Ovary (tissue), 9 donors: Measurements from ENCODE around the gene NSF. TPM values are rescaled to one million over a fixed set of nuclear protein-coding genes. Genes with fewer than 3 reads are reported as not detected.
"Not testable (repeated sequence)": the region's sequence is repeated elsewhere in the genome, so short reads cannot be mapped to it uniquely, and the experiment has no call there.

Experiments
- DNase-seq, 5 donors: peaks; one replicate each; pipeline ENCODE4 v3.0.0-alpha.2; 2019 to 2020
- H3K27ac ChIP-seq, 2 donors: fragments of 200-600 bp; one replicate each; pipeline versions ENCODE4 v1.5.1 to v1.8.0; 2019 to 2022
- H3K27me3 ChIP-seq: fragments of 200-600 bp; one replicate; pipeline ENCODE4 v1.8.0; 2022
- H3K36me3 ChIP-seq: fragments of 200-600 bp; sonication (generic); one replicate; pipeline ENCODE4 v1.5.1; 2019
- H3K4me1 ChIP-seq: one replicate; pipeline ENCODE4 v1.8.1; 2013; ENCODE audit warnings: mild to moderate bottlenecking, moderate library complexity; ENCODE audit not compliant: insufficient read depth
- H3K4me3 ChIP-seq: fragments of 200-600 bp; sonication (generic); one replicate; pipeline ENCODE4 v1.5.1; 2017
- H3K9me3 ChIP-seq, 2 donors: fragments of 200-600 bp in 1 of 2; sonication (generic) in 1 of 2; one replicate each; pipeline versions ENCODE4 v1.5.1 to v1.8.1; 2013 to 2019; ENCODE audit warnings: mild to moderate bottlenecking in 1 of 2, moderate library complexity in 1 of 2
- EP300 ChIP-seq: sonication (generic); formaldehyde crosslinking; IDR thresholded peaks from one replicate; pipeline ENCODE4 v1.6.1; 2017; ENCODE audit warnings: antibody characterized with exemption
- POLR2A ChIP-seq: fragments of 450-650 bp; IDR thresholded peaks from one replicate; pipeline ENCODE4 v1.6.1; 2017; ENCODE audit warnings: antibody characterized with exemption, mild to moderate bottlenecking, moderate library complexity
- WGBS, 3 donors: extraction: QIAGEN DNeasy Blood & Tissue Kit in 1 of 3; methylation state at CpG; one replicate each; pipeline versions ENCODE4 v1.1.5 to v1.1.7; 2013 to 2017; 5-methylcytosine and 5-hydroxymethylcytosine counted together
- intact Hi-C, 4 donors: fragments of 100-400 bp; cut with DNase I; formaldehyde crosslinking; loops; one replicate each; pipeline versions ENCODE4 v1.11.0 to v1.15.1; 2022 to 2023
- polyA plus RNA-seq, 2 donors: library from polyadenylated mRNA; stranded (reverse); fragments of 200-250 nt in 1 of 2; fragments of 350-450 nt in 1 of 2; fragmentation: Illumina TruSeq in 1 of 2; extraction: RNeasy Lipid Tissue Mini Kit (QIAGEN cat#74804) in 1 of 2; gene quantifications; one replicate each; pipeline ENCODE4 v1.2.3, GENCODE V29; 2013 to 2014
- total RNA-seq, 7 donors: library from RNA; depleted of rRNA in 2 of 7; stranded (reverse); fragments of >200 nt in 2 of 7; fragmentation: NEBNext Ultra II Directional in 3 of 7; extraction: Animal tissue kit (Norgen Biotek cat#: 25700) in 3 of 7; gene quantifications; one replicate each; pipeline versions ENCODE4 v1.1.0 to v1.2.4, GENCODE V29; 2016 to 2023
- TF ChIP-seq, protein P1 (sequence below), 3 donors: fragments of 450-650 bp in 2 of 3; fragments of 200-600 bp in 1 of 3; IDR thresholded peaks; one replicate each; pipeline versions ENCODE4 v1.5.1 to v1.8.0; 2016 to 2022; ENCODE audit warnings: antibody characterized with exemption in 3 of 3, mild to moderate bottlenecking in 1 of 3
- donor health status: DM: no; HTN: no; CAD: no; lungs with moderate emphysema.
- donor health status: DM: no; HTN: no; CAD: no.
- donor health status: Bipolar disorder and iron deficiency.
- donor health status: DM: yes; HTN: yes; CAD: no.
- donor health status: DM: no; HTN: no; CAD: no.
- donor health status: DM: yes; HTN: yes; CAD: no.

Gene NSF
- total and polyA plus RNA-seq, 9 donors: 6.6 to 33.3 (median 19.6) TPM

- no peaks in the 10 kb centered on the region for H3K4me1 ChIP-seq
- H3K27ac ChIP-seq: no peak overlapping the region
- H3K27me3 ChIP-seq: no peaks in the 10 kb centered on the region
- no peaks in the 10 kb centered on the region for H3K9me3 ChIP-seq
- no peak overlapping the region for H3K4me3 ChIP-seq
- no peaks in the 10 kb centered on the region for H3K36me3 ChIP-seq
- TF ChIP-seq, protein P1, sequence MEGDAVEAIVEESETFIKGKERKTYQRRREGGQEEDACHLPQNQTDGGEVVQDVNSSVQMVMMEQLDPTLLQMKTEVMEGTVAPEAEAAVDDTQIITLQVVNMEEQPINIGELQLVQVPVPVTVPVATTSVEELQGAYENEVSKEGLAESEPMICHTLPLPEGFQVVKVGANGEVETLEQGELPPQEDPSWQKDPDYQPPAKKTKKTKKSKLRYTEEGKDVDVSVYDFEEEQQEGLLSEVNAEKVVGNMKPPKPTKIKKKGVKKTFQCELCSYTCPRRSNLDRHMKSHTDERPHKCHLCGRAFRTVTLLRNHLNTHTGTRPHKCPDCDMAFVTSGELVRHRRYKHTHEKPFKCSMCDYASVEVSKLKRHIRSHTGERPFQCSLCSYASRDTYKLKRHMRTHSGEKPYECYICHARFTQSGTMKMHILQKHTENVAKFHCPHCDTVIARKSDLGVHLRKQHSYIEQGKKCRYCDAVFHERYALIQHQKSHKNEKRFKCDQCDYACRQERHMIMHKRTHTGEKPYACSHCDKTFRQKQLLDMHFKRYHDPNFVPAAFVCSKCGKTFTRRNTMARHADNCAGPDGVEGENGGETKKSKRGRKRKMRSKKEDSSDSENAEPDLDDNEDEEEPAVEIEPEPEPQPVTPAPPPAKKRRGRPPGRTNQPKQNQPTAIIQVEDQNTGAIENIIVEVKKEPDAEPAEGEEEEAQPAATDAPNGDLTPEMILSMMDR (IDR thresholded peaks at IDR 0.05): no peak
- TF ChIP-seq EP300: no peak
- TF ChIP-seq POLR2A: no peak
- DNase-seq: no peak
- intact Hi-C loops: no loop called here
- WGBS, 3 donors: 89 to 92% (median 89%) methylated on average over 2 of the region's 2 CpGs
These were observed 166.4 kb downstream of the NSF start for GRCh38 chr17:46756861-46757260.

GRCh38 chr17:46757588-46757987 is 167.1 kb downstream of the NSF start:
- intact Hi-C loops, DNase-seq: not testable (repeated sequence)

GRCh38 chr17:46758614-46759013 is 168.1 kb downstream of the NSF start:
- no peak for DNase-seq
- H3K27me3 ChIP-seq: no peaks in the 10 kb centered on the region
- TF ChIP-seq, protein P1 (IDR thresholded peaks at IDR 0.05): no peak
- TF ChIP-seq EP300 (no peak), POLR2A (no peak)
- WGBS, 3 donors: 92 to 98% (median 95%) methylated on average over 5 of the region's 5 CpGs
- no peak overlapping the region for H3K27ac ChIP-seq
- no peaks in the 10 kb centered on the region for H3K9me3 ChIP-seq
- H3K4me1 ChIP-seq: no peaks in the 10 kb centered on the region
- no peak overlapping the region for H3K4me3 ChIP-seq
- intact Hi-C loops: no loop called here
- no peaks in the 10 kb centered on the region for H3K36me3 ChIP-seq

More at GRCh38 chr17:46757588-46757987, 167.1 kb downstream of the NSF start:
- not testable (repeated sequence) for H3K36me3 ChIP-seq, H3K9me3 ChIP-seq, H3K4me1 ChIP-seq, H3K27me3 ChIP-seq, H3K4me3 ChIP-seq, H3K27ac ChIP-seq
- WGBS, 3 donors: 67 to 75% (median 74%) methylated on average over 4 of the region's 4 CpGs

DNA sequence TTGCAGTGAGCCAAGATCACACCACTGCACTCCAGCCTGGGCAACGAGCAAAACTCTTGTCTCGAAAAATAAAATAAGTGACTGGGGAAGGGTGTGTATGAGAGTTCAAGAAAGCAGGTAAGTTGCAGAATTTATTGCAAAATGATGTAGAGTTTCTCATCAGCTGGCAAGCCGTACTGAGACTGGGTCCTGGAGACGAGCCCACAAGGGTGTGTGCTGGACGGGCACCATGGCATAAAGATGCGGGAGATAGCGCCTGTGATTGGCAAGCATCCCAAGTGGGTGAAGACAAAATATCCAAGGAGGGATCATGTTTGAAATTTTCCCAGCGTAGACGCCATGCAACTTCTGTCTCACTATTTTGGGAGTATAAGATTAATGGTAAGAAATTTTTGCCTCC is 168.7 kb downstream of the NSF start:
- Histone ChIP-seq H3K36me3 (no peaks in the 10 kb centered on the region), H3K4me1 (no peaks in the 10 kb centered on the region), H3K4me3 (no peak overlapping the region), H3K27me3 (no peaks in the 10 kb centered on the region), H3K9me3 (no peaks in the 10 kb centered on the region), H3K27ac (no peak overlapping the region)
- 91% methylated on average over 9 of the region's 9 CpGs for WGBS, 3 donors
- no peak for DNase-seq
- TF ChIP-seq EP300 (no peak), POLR2A (no peak)
- TF ChIP-seq, protein P1 (IDR thresholded peaks at IDR 0.05): no peak
- intact Hi-C loops: no loop called here

DNA sequence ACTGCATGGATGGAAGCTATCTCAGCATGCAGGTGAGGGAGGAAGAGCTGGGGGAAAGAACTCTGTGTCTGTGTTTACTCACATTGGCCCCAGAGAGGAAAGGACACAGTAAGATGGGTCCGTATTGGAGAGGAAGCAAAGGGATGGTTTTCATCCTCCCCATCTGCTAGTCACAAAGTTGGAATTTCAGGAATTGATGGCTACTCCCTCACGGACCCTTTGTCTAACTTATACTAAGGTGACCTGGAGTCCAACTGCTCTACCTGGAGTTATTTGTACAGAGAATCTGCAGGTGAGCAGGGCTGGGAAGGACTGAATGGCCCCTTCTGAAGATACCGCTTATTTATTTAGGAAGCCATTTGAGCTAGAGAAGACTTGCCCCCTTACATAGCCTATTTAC is 172.9 kb downstream of the NSF start:
- TF ChIP-seq, protein P1 (IDR thresholded peaks at IDR 0.05): no peak
- no peak for TF ChIP-seq POLR2A
- no peak for TF ChIP-seq EP300
- Histone ChIP-seq H3K36me3 (no peaks in the 10 kb centered on the region), H3K27ac (no peak overlapping the region), H3K27me3 (no peaks in the 10 kb centered on the region), H3K4me3 (no peak overlapping the region), H3K9me3 (no peaks in the 10 kb centered on the region), H3K4me1 (no peaks in the 10 kb centered on the region)
- 76 to 82% (median 81%) methylated on average over 3 of the region's 3 CpGs for WGBS, 3 donors
- intact Hi-C loops: no loop called here
- no peak for DNase-seq
